ENCODE measurements around the gene GABRG3. TPM values are rescaled to one million over a fixed set of nuclear protein-coding genes. Genes with fewer than 3 reads are reported as not detected.

The GABRG3 gene
- total and polyA plus RNA-seq, 2 of the 4 experiments (the other 2 are of a cell fraction): not detected

DNA sequence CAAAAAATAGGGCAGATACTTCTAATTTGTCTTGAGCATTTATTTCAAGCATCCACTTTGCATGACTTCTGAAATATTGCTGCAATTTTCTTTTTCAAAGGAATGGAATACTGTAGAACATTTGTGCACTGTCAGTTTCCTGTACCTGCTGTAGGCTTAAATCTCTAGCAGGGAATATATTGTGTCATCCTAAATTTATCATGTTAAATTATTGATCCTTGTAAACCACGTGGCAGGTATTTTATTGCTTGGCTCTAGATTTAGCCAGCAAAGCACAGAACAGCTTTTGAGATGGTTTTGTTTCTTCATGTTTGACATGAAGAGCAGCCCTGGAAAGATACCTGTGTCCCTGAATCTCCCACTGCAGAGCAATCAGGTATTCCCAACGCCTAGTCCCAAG is 470.1 kb downstream of the GABRG3 start:
- ChIA-PET CTCF (no interaction called here), POLR2A (ENCODE audit: unreplicated experiment) (no interaction called here)
- H3K23ac ChIP-seq (ENCODE audit: low read depth, low read length): no peak overlapping the region
- H2BK20ac ChIP-seq (ENCODE audit: low read depth, low read length): no peak overlapping the region
- no peak overlapping the region for H3K18ac ChIP-seq (ENCODE audit: low read depth, low read length)
- H3K27me3 ChIP-seq (ENCODE audit: control insufficient read depth, insufficient read depth, low read length): no peaks in the 10 kb centered on the region
- H3K4ac ChIP-seq (ENCODE audit: low read depth, low read length): no peak overlapping the region
- H3K9me3 ChIP-seq (ENCODE audit: control insufficient read depth, insufficient read depth, low read length): peaks cover 27% of the 10 kb centered on the region
- H2BK15ac ChIP-seq (ENCODE audit: low read depth, low read length): no peak overlapping the region
- no peak overlapping the region for H4K5ac ChIP-seq (ENCODE audit: low read depth, low read length)
- no peak overlapping the region for H2AK5ac ChIP-seq (ENCODE audit: low read depth, low read length)
- H3K56ac ChIP-seq (ENCODE audit: extremely low read depth, insufficient read depth, low read length): no peak overlapping the region
- H3K4me1 ChIP-seq (ENCODE audit: control insufficient read depth, insufficient read depth, low read length): no peaks in the 10 kb centered on the region
- no peak overlapping the region for H2BK5ac ChIP-seq (ENCODE audit: low read depth, low read length, poor library complexity, severe bottlenecking)
- no peak overlapping the region for H3K4me2 ChIP-seq (ENCODE audit: low read depth, low read length)
- no peak overlapping the region for H4K91ac ChIP-seq (ENCODE audit: insufficient read depth, low read depth, low read length)
- no peak overlapping the region for H3K9ac ChIP-seq (ENCODE audit: low read depth, low read length)
- in situ Hi-C loops (cut with MboI; ENCODE audit: low sequenced_read_pairs): no loop called here
- no CpG with 5 or more reads among the region's 2 CpGs for WGBS, 2 experiments (ENCODE audit: extremely low coverage in 2 of 2, insufficient read length in 1 of 2)
- H2AK9ac ChIP-seq (replicated peaks; ENCODE audit: low read depth, low read length, poor library complexity): no peak overlapping the region
- no peak overlapping the region for H2AFZ ChIP-seq (replicated peaks; ENCODE audit: low read length, poor library complexity)
- DNase-seq (no peak), ATAC-seq (ENCODE audit: low read depth) (no peak)
- BruUV-seq (replicated peaks): no TSS peak
- no peaks in the 10 kb centered on the region for H3K79me1 ChIP-seq (ENCODE audit: low read depth in 1 of 2, low read length in 2 of 2)
- H3K14ac ChIP-seq (replicated peaks; ENCODE audit: low read depth, low read length): no peak overlapping the region
- dilution Hi-C loops (cut with HindIII; ENCODE audit: low sequenced_read_pairs, unreplicated experiment): no loop called here
- no peaks in the 10 kb centered on the region for H3K36me3 ChIP-seq (ENCODE audit: control insufficient read depth, insufficient read depth, low read length)
- H4K8ac ChIP-seq (ENCODE audit: low read depth in 2 of 2, low read length in 2 of 2): no peak overlapping the region
- H3K9me1 ChIP-seq (ENCODE audit: insufficient read depth, low read length): no peaks in the 10 kb centered on the region
- no peak overlapping the region for H3K27ac ChIP-seq (ENCODE audit: insufficient read depth, low read length)
- TF ChIP-seq BHLHE40 (IDR thresholded peaks at IDR 0.05; ENCODE audit: low read depth, low read length) (no peak), MAZ (IDR thresholded peaks at IDR 0.05; ENCODE audit: borderline replicate concordance, low read depth, low read length) (no peak), CTCF (conservative IDR thresholded peaks at IDR 0.05; ENCODE audit: low read depth, low read length) (no peak), USF2 (IDR thresholded peaks at IDR 0.05; ENCODE audit: low read depth, low read length) (no peak), FOS (IDR thresholded peaks at IDR 0.05; ENCODE audit: low read depth, low read length) (no peak), MXI1 (IDR thresholded peaks at IDR 0.05; ENCODE audit: borderline replicate concordance, low read depth, low read length) (no peak), SMC3 (IDR thresholded peaks at IDR 0.05; ENCODE audit: low read depth, low read length) (no peak), ELK1 (IDR thresholded peaks at IDR 0.05; ENCODE audit: borderline replicate concordance, low read depth, low read length) (no peak), RFX5 (IDR thresholded peaks at IDR 0.05; ENCODE audit: low read depth, low read length) (no peak), MAFK (IDR thresholded peaks at IDR 0.05; ENCODE audit: low read depth, low read length) (no peak), POLR2A (IDR thresholded peaks at IDR 0.05; ENCODE audit: low read depth, low read length) (no peak), NFE2L2 (IDR thresholded peaks at IDR 0.05; ENCODE audit: low read depth, low read length) (no peak), CHD1 (IDR thresholded peaks at IDR 0.05; ENCODE audit: low read depth, low read length) (no peak)
- no peak overlapping the region for H3K4me3 ChIP-seq (ENCODE audit: insufficient read depth, low read depth, low read length)
- no peaks in the 10 kb centered on the region for H4K20me1 ChIP-seq (ENCODE audit: insufficient read depth, low read length)
- intact Hi-C loops (cut with micrococcal nuclease): no loop called here
- no peak overlapping the region for H2BK120ac ChIP-seq (ENCODE audit: low read depth, low read length)

Measured in IMR-90 (cell line).